Endothelial cell of umbilical vein (primary cell): Measurements from ENCODE around the gene PROX1.

Experiments
- CTCF ChIP-seq, 2 donors: IDR thresholded peaks; 1 replicate in 1 of 2; 2 replicates in 1 of 2; pipeline ENCODE4 v1.5.1; 2011; ENCODE audit warnings: low read length in 2 of 2, mild to moderate bottlenecking in 2 of 2, moderate library complexity in 2 of 2, control low read depth in 1 of 2, inconsistent platforms in 1 of 2, low read depth in 1 of 2; ENCODE audit not compliant: insufficient read depth in 1 of 2; ENCODE audit errors: extremely low read depth in 1 of 2
- EZH2 ChIP-seq: IDR thresholded peaks from 2 replicates; pipeline ENCODE4 v1.6.1; 2012; ENCODE audit warnings: borderline replicate concordance, low read depth, mild to moderate bottlenecking, moderate library complexity, low read length, inconsistent platforms; ENCODE audit not compliant: severe bottlenecking
- POLR2AphosphoS5 ChIP-seq: IDR thresholded peaks from 2 replicates; pipeline ENCODE4 v1.6.1; 2012; ENCODE audit warnings: low read depth, mild to moderate bottlenecking, control low read depth, low read length, moderate library complexity; ENCODE audit not compliant: insufficient read depth

GRCh38 chr1:213986925-213987250 is 885 bp upstream of the PROX1 start:
- TF ChIP-seq EZH2 = no peak
- TF ChIP-seq CTCF (IDR thresholded peaks at IDR 0.05; ENCODE audit: extremely low read depth in 1 of 2, insufficient read depth in 1 of 2, low read depth in 1 of 2, low read length in 2 of 2) = no peak
- TF ChIP-seq POLR2AphosphoS5 = no peak
